RPMI8226 (cell line): ENCODE results near the gene SURF2.

Source experiments
- DNase-seq: peaks from one replicate; pipeline ENCODE4 v3.0.0-alpha.2; 2015

The SURF2 gene

GRCh38 chr9:133404454-133405002, 48.2 kb downstream of the SURF2 start:
- DNase-seq: no peak

- no peak for DNase-seq
These were observed 49.4 kb downstream of the SURF2 start for GRCh38 chr9:133405508-133406438.

- peak; percentile 80 for DNase-seq
These were observed 50.3 kb downstream of the SURF2 start for GRCh38 chr9:133406480-133407307.

GRCh38 chr9:133408042-133408441, 51.7 kb downstream of the SURF2 start:
- DNase-seq: no peak
